HG03565 (cell line): ENCODE data around the gene TMCC3.
"Not testable (repeated sequence)": the region's sequence is repeated elsewhere in the genome, so short reads cannot be mapped to it uniquely, and the experiment has no call there.

ENCODE experiments used
- ATAC-seq: cut with Tn5 transposase; IDR thresholded peaks from one replicate; pipeline ENCODE4 v1.9.1; 2021; ENCODE audit warnings: mild to moderate bottlenecking, moderate library complexity; ENCODE audit not compliant: unreplicated experiment

The TMCC3 gene

DNA sequence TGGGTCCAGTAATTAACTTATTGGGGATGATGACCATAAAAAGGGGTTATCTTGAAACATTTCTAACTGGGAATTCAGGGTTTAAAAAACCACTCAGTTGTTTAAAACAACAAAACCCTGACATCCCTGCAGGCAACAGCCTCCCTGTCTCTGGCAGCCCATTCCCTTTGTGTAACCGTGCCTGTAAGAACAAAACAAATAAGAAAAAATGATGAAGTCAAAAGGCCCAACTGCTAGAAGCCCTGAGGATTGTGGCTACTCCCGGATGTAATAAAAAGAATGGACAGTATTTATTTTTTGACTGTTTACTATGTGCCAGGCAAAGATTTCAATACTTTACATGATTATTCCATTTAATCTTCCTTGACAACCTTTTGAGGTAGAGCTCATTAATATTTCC is 75.3 kb downstream of the TMCC3 start:
- no peak for ATAC-seq

DNA sequence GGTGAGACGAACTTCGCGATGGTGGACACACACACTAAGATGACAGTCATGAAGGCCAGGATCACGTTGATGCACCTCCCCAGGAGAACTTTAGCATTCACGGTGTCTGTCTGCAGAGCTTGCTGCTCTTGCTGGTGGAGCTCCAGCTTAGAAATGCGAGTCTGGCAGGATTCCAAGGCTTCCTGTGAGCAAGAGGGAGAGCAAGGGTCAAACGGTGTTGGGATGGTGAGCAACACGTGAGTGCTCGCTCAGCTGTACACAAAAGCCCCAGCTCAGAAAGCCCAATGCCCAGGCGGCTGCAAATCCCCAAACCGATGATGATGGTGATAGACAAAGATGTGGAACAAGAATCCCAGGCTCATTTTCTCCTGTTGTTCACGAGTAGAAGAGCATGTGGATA is 78.8 kb downstream of the TMCC3 start:
- no peak for ATAC-seq

DNA sequence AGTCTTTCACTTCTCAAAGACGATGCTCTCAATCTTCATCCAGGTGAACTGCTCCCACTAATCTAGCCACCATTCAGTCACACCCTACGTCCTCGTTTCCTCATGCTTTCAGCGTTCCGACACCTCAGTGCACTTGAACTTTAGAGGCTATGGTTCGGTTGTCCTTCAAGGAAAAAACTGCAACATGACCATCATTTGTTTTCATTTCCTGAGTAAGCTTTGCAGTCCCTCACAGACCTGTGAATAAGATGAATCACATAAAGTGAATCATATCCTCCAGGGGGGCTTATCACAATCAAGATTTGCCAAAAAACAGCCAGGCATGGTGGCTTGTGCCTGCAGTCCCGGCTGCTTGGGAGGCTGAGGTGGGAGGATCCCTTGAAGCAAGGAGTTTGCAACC is 80.2 kb downstream of the TMCC3 start:
- no peak for ATAC-seq

DNA sequence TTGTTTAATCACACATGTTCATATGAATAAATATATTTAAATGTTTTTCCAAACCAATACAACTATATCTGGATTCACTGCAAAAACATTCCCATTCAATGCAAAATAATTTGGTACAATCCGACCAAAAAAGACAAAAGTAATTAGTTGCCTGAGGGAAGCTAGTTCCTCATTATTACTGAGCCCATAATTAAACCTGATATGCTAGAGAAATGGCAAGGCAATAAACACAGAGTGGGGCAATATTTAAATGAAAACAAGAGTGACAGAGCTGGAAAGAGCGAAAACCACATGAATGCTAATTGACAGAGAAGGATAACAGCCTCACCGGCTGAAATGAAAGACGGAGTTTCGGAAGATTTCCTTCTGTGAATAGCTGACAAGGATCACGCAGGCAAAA is 82.6 kb downstream of the TMCC3 start:
- ATAC-seq, result no peak

DNA sequence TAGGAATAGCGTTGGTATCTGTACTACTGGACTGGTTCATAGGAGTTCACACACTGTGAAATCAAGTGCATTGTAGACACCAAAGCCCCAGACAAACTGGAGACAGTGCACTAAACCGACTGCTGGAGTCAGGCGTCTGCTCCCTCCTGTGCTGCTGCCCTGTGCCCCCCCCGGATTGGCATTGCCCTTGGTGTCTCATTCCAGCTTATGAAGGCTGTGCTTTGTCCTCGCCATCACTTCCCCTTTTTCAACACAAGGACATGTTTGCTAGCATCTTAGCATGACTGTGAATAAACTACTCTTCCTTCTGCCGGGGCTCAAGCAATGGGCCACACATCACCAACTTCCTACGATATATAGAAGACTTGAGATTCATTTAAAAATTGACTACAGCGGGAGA is 84.0 kb downstream of the TMCC3 start:
- ATAC-seq, result no peak

DNA sequence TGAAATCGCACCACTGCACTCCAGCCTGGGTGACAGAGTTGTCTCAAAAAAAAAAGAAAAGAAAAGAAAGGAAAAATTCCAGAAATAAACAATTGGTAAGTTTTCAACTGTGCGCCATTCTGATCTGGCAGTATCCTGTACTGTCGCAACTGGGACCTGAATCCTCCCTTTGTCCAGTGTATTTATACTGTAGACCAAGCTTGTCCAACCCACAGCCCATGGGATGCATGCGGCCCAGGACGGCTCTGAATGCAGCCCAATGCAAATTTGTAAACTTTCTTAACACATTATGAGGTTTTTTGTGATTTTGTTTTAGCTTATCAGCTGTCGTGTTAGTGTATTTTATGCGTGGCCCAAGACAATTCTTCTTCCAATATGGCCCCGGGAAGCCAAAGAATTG is 84.7 kb downstream of the TMCC3 start:
- no peak for ATAC-seq

DNA sequence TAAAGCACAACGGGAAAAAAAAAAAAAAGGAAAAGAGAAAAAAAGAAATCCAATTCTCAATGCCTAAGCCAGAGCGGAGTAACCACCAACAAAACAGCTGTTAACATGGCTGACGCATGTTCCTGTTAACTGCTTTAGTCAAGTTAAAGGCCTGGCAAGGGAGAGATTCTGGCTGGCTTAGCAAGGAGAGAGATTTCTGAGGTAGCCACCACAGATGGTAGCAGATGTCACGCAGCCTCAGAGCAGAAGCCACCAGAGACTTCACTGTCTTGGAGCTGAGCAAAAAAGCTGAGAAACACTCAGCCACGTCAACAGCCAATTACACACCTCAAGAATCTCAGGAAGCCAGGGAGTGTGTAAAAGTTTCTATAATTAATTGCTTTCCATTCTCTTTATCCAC is 87.1 kb downstream of the TMCC3 start:
- ATAC-seq, result no peak

DNA sequence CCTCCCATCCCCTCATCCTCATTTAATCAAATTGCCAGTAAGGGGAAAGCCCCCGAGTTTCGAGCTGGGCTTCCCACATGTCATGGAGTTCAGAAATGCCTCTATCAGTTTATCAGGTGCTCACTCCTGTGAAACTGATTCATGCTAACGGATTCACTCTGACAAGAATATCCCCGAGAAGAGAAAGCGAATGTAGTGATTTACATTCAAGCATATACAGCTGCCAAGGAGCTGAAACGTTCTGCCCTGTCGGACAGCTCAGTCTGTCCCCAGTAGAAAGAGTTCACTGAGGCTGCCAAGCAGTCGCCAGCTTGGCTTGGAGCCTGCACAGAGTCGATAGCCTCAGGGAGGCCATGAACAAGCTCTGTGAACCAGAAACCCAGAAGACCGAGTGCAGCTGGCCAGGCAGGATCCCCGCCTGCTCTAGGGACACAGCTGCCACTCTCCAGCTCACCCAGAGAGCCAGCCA is 88.4 kb downstream of the TMCC3 start:
- peak; percentile 85 for ATAC-seq

DNA sequence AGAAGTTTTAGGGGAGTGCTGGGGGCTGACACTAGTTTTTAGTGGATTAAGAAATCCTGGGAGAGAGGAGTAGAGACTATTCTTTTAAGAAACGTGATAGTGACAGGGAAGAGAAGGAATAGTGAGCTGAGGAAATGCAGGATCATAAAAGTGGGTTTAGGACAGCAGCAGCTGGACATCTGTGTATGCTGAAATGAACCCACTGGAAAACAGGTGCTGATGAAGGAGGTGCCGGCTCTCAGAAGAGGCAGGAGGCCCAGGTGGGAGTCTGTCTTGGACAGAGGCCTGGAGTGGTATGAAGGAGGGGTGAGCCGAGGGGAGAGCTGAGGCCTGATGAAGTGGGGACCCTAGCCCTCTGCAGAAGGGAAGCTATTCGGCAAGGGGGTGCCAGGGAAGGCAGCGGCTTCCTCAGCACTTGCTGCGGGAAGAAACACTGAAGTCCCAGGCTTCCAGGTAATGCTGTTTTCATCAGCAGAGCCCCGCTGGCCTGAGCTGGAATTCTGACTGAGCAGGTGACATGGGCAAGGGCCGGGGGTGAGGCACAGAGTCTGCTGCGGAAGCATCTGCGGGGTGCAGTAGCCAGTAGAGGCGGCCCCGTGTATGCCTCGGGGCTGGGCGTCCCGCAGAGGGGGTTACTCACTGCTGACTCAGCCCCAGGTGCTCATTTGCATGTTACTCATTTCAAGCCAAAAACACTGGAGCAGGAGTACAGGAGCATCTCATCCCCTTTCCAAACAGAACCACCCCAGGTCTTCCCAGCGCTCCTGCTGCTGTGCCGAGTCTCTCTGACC is 89.7 kb downstream of the TMCC3 start:
- ATAC-seq, result peak; percentile 62

DNA sequence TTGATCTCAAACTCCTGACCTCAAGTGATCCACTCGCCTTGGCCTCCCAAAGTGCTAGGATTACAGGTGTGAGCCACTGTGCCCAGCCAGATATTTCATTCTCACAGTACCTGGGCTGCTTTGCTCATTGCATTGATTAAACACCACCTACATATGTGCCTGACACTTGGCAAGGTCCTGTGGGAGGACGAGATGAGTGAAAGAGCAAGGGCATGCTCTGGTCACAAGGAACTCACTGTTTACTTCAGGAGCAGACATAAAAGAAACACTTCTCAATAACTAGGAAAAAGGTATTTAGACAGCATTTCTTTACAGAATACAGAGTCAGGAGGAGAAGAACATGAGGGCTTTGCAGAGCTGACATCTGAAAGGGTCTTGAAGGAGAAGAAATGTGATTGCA is 91.7 kb downstream of the TMCC3 start:
- ATAC-seq, result no peak

DNA sequence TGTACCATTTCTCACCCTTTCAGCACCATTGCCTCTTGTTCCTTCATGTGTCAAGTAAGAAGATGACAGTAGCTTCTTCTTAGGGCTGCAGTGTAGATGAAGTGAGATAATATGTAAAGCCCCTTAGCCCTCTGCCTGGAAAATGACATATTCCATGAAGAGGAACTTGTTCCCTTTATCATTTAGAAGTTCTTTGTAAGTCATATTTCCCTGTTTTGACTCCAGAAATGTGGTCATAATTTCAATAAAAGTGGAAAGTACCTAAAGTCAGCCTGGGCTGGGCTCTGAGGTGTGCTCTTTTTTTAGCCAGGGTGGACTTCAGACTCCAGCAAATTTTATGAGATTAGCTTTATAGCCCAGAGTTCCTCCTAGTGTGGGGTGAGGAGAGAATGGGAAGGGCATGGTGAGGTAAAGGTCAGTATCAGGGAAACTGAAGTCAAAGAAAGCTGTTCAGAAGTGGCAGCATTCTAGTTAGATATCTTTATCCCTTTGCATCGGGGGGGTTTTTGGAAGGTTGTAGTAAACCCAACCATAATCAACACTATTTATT is 92.5 kb downstream of the TMCC3 start:
- ATAC-seq, result no peak

DNA sequence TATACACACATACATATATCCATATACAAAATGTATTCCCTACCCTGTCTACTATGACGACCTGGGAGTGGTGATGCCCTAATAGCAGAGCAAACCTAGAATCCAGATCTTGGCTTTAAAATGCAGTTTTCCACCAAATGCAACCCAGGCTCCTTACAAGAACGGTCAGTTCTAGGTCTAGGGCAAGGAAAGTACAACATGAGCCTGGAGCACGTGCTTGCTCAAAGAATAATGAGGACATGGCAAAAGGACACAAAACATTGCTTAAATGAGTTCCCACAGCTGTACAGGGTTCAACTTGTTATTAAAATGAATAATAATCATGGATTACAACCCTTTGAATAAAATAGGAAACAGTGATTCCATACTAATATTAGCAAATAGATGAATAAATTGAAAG is 94.7 kb downstream of the TMCC3 start:
- no peak for ATAC-seq

DNA sequence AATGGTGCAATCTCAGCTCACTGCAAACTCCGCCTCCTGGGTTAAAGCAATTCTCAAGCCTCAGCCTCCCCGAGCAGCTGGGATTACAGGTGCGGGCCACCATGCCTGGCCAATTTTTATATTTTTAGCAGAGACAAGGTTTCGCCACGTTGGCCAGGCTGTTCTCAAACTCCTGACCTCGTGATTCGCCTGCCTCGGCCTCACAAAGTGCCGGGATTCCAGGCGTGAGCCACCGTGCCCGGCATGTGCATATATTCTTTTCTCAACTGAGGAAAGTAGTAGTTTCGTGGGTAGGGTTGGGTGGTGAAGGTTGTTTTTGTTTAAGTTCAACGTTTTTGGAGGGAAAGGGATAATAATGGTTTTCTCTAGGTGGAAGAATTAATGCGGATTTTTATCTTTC is 96.5 kb downstream of the TMCC3 start:
- no peak for ATAC-seq

DNA sequence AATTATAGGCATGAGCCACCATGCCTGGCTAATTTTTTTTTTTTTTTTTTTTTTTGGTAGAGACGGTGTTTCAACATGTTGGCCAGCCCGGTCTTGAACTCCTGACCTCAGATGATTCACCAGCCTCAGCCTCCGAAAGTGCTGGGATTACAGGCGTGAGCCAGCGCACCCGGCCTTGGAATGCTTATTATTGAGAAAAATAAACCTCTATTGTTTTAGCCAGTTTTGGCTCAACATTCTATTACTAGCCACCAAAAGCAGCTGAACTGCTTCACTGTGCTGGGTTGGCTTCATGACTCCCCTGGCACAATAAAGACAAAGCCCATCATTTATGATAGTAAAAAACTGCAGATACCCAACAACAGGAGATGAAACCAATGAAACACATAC is 97.2 kb downstream of the TMCC3 start:
- ATAC-seq, result no peak

DNA sequence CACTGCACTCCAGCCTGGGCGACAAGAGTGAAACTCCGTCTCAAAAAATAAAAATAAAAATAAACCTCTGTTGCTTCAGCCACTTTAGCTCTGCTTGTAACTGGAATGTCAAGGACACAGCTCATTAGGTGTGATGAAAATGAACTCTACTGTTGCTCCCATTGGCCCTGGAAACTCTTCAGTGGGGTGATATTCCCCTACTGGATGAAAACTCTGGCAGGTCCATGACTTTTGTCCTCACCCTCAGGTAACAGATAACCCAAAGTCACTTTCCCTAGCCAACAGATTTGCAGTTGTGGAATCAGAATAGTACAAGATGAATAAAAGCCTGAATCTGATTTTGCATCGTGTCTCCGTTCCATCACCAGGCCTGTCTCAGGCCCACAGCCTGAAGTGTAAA is 98.5 kb downstream of the TMCC3 start:
- ATAC-seq, result no peak

DNA sequence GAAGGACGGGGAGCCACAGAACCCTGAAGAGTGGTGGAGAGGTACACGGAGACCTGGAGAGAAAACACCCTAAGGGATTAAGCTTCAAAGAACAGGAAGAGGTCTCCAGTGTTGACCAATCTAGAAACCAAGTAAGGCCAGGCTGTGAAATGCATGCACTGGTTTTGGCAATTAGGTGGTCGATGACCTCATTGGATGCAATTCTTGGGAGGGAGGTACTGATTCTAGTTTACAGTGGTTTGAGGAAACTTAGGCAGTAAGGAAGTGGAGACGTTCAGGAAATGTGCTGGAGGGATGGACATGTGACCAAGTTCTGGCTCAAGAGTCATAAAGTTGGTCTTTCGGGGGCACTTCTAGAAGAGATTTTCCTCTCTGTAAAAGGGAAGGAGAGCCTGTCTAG is 99.4 kb downstream of the TMCC3 start:
- ATAC-seq, result no peak

DNA sequence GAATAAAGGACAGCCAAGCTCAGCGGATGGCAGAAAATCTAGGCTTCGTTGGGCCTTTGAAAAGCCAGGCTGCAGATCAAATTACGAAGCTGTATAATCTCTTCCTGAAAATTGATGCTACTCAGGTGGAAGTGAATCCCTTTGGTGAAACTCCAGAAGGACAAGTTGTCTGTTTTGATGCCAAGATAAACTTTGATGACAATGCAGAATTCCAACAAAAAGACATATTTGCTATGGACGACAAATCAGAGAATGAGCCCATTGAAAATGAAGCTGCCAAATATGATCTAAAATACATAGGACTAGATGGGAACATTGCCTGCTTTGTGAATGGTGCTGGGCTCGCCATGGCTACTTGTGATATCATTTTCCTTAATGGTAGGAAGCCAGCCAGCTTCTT is 101.5 kb downstream of the TMCC3 start:
- ATAC-seq, result not testable (repeated sequence)

DNA sequence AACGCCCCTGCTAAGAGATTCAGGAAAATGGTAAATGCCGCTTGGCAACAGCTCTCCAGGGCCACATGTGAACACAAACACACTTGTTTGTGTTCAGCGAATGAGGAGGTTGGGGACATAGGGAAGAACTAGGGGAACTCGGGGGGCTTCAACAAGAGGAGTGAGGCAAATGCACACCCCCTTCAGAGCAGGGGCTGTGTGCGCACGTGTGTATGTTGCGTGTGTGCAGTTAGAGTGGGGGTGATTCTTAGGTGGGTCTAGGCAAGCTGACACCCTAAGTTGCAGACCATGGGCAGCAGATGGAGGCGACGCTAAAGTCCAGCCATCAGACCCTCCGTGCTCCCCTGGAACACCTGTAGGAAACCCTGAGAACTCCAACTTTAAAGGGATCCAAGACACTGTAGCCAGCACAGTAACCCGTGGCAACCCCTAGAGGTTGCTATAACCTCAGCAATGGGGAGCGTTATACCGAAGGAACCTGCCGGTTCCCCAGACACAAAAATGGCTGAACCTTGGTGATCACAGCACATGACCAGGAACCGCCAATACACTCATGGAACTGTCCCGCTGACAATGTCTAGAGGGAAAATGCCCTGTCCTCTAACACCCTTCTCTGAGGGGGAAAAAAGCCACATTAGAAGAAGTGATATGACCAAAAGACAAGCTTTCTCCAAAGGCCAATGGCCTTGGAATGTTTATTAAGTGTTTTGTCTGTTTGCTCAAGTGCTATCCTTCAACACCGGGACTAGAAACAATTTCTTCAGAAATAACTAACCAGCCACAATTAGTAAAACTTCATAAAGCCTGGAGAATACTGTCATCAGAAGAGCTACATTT is 104.2 kb downstream of the TMCC3 start:
- ATAC-seq, result no peak

DNA sequence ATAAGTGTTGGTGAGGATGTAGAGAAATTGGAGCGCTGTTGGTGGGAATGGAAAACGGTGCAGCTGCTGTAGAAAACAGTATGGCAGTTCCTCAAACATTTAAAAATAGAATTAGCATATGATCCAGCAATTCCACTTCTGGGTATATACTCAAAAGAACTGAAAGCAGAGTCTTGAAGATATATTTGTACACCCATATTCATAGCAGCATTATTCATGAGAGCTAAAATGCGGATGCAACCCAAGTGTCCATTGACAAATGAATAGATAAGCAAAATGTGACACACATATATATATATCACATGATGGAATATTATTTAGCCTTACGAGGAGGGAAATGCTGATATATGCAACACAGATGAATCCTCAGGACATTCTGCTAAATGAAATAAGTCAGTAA is 106.0 kb downstream of the TMCC3 start:
- no peak for ATAC-seq

DNA sequence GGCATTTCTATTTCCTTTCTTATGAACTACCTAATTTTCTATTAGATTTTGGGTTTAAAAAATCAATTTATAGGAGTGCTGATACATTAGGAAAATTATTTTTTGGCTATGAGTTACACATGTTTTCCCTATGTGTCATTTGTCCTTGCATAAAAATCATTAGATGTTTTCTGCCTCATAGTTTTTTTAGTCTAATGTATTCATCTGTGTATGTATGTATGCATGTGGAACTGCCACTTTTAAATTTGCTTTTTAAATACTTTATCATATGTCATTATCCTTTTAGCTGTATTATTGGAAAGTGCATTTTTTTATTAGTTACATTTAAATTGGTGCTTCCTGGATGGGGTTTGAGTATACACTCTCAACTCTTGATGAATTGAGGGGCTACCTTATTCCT is 112.0 kb downstream of the TMCC3 start:
- no peak for ATAC-seq

DNA sequence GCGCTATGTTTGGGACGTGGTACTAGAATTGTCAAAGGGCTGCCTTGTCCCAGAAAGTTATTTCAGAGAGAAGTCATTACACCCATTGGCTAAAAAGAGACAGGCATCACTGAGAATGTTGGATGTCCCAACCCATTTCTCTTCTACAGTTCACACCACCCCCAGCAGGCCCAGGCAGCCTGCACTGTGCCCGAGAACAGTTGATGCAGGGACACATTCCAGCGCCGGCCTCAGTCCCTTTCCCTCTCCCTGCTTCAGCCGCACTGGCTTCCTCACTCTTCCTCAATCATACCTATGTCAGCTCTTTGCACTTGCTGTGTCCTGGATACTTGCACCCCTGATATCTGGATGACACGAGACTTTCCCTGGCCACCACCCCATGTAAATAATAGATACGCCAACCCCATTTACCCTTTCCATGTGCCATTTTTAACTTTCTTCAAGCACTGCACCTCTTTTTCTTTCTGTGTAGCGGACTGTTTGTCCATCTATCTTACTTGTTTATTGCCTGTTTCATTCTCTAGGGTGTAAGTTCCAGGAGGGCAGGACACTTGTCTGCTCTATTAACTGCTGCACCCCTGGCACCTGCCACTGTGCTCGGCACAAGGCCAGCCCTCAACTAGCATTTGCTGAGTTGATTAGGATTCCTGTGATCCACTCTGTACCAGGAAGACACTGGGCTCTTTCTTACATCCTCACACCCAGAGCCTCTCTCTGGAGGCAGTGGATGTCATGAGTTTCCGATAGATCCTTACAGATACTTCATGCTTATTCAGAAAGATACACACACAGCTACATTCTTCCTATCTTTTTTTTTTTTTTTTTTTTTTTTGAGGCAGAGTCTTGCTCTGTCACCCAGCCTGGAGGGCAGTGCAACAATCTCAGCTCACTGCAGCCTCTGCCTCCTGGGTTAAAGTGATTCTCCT is 114.1 kb downstream of the TMCC3 start:
- ATAC-seq, result no peak
